Mammary microvascular endothelial cell (primary cell): Measurements from ENCODE around the gene ASCC2. TPM values are rescaled to one million over a fixed set of nuclear protein-coding genes. Genes with fewer than 3 reads are reported as not detected.

Experiments
- total RNA-seq: library from RNA; depleted of rRNA; stranded (reverse); fragments of >200 nt; gene quantifications from 2 replicates; pipeline ENCODE4 v1.2.3, GENCODE V29; 2015

The ASCC2 gene, protein sequence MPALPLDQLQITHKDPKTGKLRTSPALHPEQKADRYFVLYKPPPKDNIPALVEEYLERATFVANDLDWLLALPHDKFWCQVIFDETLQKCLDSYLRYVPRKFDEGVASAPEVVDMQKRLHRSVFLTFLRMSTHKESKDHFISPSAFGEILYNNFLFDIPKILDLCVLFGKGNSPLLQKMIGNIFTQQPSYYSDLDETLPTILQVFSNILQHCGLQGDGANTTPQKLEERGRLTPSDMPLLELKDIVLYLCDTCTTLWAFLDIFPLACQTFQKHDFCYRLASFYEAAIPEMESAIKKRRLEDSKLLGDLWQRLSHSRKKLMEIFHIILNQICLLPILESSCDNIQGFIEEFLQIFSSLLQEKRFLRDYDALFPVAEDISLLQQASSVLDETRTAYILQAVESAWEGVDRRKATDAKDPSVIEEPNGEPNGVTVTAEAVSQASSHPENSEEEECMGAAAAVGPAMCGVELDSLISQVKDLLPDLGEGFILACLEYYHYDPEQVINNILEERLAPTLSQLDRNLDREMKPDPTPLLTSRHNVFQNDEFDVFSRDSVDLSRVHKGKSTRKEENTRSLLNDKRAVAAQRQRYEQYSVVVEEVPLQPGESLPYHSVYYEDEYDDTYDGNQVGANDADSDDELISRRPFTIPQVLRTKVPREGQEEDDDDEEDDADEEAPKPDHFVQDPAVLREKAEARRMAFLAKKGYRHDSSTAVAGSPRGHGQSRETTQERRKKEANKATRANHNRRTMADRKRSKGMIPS
- total RNA-seq: 31.2 and 33.4 TPM in 2 replicates

GRCh38 chr22:29837741-29838598 lies at the start of gene ASCC2:
Gene ASCC2 (minus strand): TSS chr22:29838274. CDS start chr22:29832325, 5,949 bp downstream.

GRCh38 chr22:29883045-29883774 lies 45.1 kb upstream of the ASCC2 start, which contains the start of gene MTMR3:
Gene MTMR3 (plus strand): TSS chr22:29883174. CDS start chr22:29971060, 87,886 bp downstream.

DNA sequence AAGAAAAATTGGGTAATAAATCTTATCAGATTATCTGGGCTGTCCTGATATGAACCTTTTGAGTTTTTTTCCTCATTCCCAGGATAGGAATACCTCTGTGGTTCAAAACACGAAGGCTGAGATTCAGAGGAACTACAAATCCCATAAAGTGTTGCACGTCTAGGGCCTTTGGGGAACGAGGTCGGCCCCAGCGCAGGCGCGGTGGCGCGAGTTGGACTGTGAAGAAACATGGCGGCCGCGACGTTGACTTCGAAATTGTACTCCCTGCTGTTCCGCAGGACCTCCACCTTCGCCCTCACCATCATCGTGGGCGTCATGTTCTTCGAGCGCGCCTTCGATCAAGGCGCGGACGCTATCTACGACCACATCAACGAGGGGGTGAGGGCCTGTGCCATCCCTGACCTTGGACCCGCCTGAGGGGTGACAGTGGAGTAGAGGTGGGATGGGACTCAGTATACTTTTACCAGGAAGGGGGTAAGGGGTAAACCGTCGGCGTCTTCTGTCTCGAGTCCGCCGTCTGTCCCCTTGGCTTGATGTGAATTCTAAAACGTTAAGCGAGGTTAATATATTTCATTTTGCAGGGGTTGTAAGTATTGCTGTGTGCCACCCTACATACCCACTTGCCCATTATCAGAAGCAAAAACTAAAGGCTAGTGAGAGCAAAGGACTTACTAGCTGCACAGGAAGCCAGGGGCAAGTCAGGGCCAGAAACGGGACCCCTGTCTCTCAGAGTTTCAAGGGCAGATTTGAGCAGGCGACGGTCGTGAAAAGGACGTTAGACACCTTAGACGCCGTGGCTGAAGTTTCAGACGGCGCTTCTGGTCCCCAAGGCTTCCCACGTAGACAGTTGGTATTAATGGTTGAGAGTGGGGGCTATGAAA lies 70.7 kb downstream of the ASCC2 start, which contains the start of gene UQCR10:
Gene UQCR10 (plus strand): TSS at position 199 of the 881 bp plus-strand sequence. CDS start 30 bp downstream, at position 229.

DNA sequence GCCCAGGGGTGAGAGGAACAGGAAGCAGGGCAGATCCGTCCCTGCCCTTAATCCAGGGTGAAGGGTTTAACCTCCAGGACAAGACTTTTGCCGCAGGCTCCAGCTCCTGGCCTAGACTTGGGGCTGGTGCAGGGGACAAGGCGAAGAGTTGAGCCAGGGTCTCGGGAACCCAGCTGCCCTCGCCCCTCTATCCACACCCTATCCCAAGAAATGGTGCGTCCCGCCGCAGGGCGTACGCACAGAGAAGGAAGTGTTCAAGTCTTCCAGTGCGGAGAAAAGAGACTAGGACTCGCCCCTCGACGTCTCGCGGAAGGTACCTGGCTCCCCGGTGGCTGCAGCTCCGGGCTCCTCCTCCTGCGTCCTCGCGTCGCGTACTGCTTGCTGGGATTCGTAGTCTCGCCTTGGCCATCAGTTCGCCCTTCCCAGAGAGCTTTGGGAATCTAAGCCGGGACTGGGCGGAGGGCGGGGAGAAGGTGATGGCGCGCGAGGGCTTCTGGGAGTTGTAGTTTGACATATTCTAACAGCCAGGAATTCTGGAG lies 71.4 kb downstream of the ASCC2 start, which contains the start of gene ZMAT5:
Gene ZMAT5 (minus strand): TSS at position 376 of the 539 bp plus-strand sequence. CDS start 18,463 bp downstream, outside the sequence.

Other genes with a start within 250 kb of the ASCC2 start
- gene NF2, start 234.6 kb downstream of the ASCC2 start, total RNA-seq: 123 and 124 TPM in 2 replicates
- not detected in 2 replicates for gene CABP7, start 118.3 kb downstream of the ASCC2 start, total RNA-seq
- 28.6 and 36.1 TPM in 2 replicates for gene ZMAT5, start 71.3 kb downstream of the ASCC2 start, total RNA-seq
- 80.6 and 91.3 TPM in 2 replicates for gene UQCR10, start 70.9 kb downstream of the ASCC2 start, total RNA-seq
- 11.9 and 12.8 TPM in 2 replicates for gene MTMR3, start 44.9 kb upstream of the ASCC2 start, total RNA-seq
- gene HORMAD2, start 242.2 kb upstream of the ASCC2 start, total RNA-seq: not detected in 2 replicates